HepG2 (cell line): ENCODE measurements around the gene ZNF132. TPM values are rescaled to one million over a fixed set of nuclear protein-coding genes. Genes with fewer than 3 reads are reported as not detected.

Experiments
- ARNT2 ChIP-seq: sonication (generic); formaldehyde crosslinking; IDR thresholded peaks from 2 replicates; pipeline ENCODE4 v1.8.0; 2022; ENCODE audit warnings: mild to moderate bottlenecking, low read depth, missing genetic modification reagents, moderate library complexity
- DPF2 ChIP-seq: sonication (generic); formaldehyde crosslinking; IDR thresholded peaks from 2 replicates; pipeline ENCODE4 v1.4.0; 2020; ENCODE audit warnings: mild to moderate bottlenecking, low read depth, missing genetic modification reagents, borderline replicate concordance
- FOXM1 ChIP-seq: sonication (generic); formaldehyde crosslinking; IDR thresholded peaks from 2 replicates; pipeline ENCODE4 v1.5.0; 2020; ENCODE audit warnings: missing genetic modification reagents
- HNRNPK ChIP-seq: fragments of 200-400 bp; formaldehyde crosslinking; IDR thresholded peaks from 2 replicates; pipeline ENCODE4 v1.6.1; 2018; ENCODE audit warnings: low read length, low read depth, moderate library complexity, mild to moderate bottlenecking; ENCODE audit not compliant: poor library complexity, severe bottlenecking
- KAT8 ChIP-seq: IDR thresholded peaks from 2 replicates; pipeline ENCODE4 v1.6.1; 2016; ENCODE audit warnings: missing genetic modification reagents, missing compliant biosample characterization
- NFIC ChIP-seq: IDR thresholded peaks from 2 replicates; pipeline ENCODE4 v1.6.1; 2012; ENCODE audit warnings: mild to moderate bottlenecking, low read length, inconsistent platforms
- NFKBIZ ChIP-seq: IDR thresholded peaks from 2 replicates; pipeline ENCODE4 v1.6.1; 2018; ENCODE audit warnings: missing genetic modification reagents, missing compliant biosample characterization
- PTBP1 ChIP-seq: fragments of 200-400 bp; formaldehyde crosslinking; IDR thresholded peaks from 2 replicates; pipeline ENCODE4 v1.6.1; 2018; ENCODE audit warnings: low read length, low read depth; ENCODE audit not compliant: poor library complexity, severe bottlenecking
- RBFOX2 ChIP-seq: fragments of 200-400 bp; formaldehyde crosslinking; IDR thresholded peaks from 2 replicates; pipeline ENCODE4 v1.6.1; 2017; ENCODE audit warnings: low read depth, mild to moderate bottlenecking, low read length
- SALL1 ChIP-seq: sonication (generic); formaldehyde crosslinking; IDR thresholded peaks from 2 replicates; pipeline ENCODE4 v1.8.0; 2022; ENCODE audit warnings: mild to moderate bottlenecking, missing genetic modification reagents
- STAT6 ChIP-seq: sonication (generic); formaldehyde crosslinking; IDR thresholded peaks from 2 replicates; pipeline ENCODE4 v1.4.0; 2020; ENCODE audit warnings: missing genetic modification reagents, mild to moderate bottlenecking, borderline replicate concordance
- SUZ12 ChIP-seq: fragments of 150-350 bp; IDR thresholded peaks from 2 replicates; pipeline ENCODE4 v1.6.1; 2014; ENCODE audit warnings: low read depth, low read length
- TAF15 ChIP-seq: fragments of 200-400 bp; formaldehyde crosslinking; IDR thresholded peaks from one replicate; pipeline ENCODE4 v1.6.1; 2018; ENCODE audit warnings: mild to moderate bottlenecking, low read depth, low read length; ENCODE audit not compliant: poor library complexity, severe bottlenecking
- ZNF17 ChIP-seq: sonication (generic); formaldehyde crosslinking; IDR thresholded peaks from 2 replicates; pipeline ENCODE4 v1.5.0; 2020; ENCODE audit warnings: mild to moderate bottlenecking, missing genetic modification reagents
- ZNF251 ChIP-seq: sonication (generic); formaldehyde crosslinking; IDR thresholded peaks from 2 replicates; pipeline ENCODE4 v1.9.0; 2021; ENCODE audit warnings: mild to moderate bottlenecking, missing genetic modification reagents
- ZNF512 ChIP-seq: sonication (generic); formaldehyde crosslinking; IDR thresholded peaks from 2 replicates; pipeline ENCODE4 v1.4.0; 2020; ENCODE audit warnings: mild to moderate bottlenecking, missing genetic modification reagents
- ZNF552 ChIP-seq: sonication (generic); formaldehyde crosslinking; IDR thresholded peaks from 2 replicates; pipeline ENCODE4 v1.9.0; 2022; ENCODE audit warnings: missing genetic modification reagents, mild to moderate bottlenecking, borderline replicate concordance
- ZNF740 ChIP-seq: sonication (generic); formaldehyde crosslinking; IDR thresholded peaks from 2 replicates; pipeline ENCODE4 v1.4.0; 2020; ENCODE audit warnings: missing genetic modification reagents
- polyA plus RNA-seq, 8 experiments: library from polyadenylated mRNA; depleted of rRNA in 3 of 8; stranded (reverse) in 7 of 8; unstranded in 1 of 8; fragments of >200 nt; fragmentation: Illumina TruSeq in 4 of 8; extraction: Trizol in 4 of 8; gene quantifications; 2 replicates each; pipeline versions ENCODE4 v1.2.1 to v1.2.3, GENCODE V29; 2011 to 2016; ENCODE audit warnings: low read depth in 4 of 8, missing spikeins in 1 of 8, mixed read lengths in 1 of 8; ENCODE audit not compliant: insufficient read depth in 1 of 8
- total RNA-seq, 5 experiments: library from RNA; depleted of rRNA; stranded (reverse); fragments of >200 nt; fragmentation: Illumina TruSeq; extraction: Trizol; gene quantifications; 2 replicates each; pipeline ENCODE4 v1.2.3, GENCODE V29; 2016; ENCODE audit warnings: low read depth in 1 of 5
- TF ChIP-seq, protein P1 (sequence below): sonication (generic); formaldehyde crosslinking; IDR thresholded peaks from 2 replicates; pipeline ENCODE4 v1.8.0; 2022; ENCODE audit warnings: mild to moderate bottlenecking, missing genetic modification reagents
- TF ChIP-seq, protein P2 (sequence below): sonication (generic); formaldehyde crosslinking; IDR thresholded peaks from 2 replicates; pipeline ENCODE4 v1.5.1; 2020; ENCODE audit warnings: missing genetic modification reagents, mild to moderate bottlenecking, borderline replicate concordance

ZNF132 gene
- total and polyA plus RNA-seq, 2 of the 13 experiments (the other 11 are each of a cell fraction or from before 2014, with no cell fraction given) = not detected

- TF ChIP-seq, protein P1, sequence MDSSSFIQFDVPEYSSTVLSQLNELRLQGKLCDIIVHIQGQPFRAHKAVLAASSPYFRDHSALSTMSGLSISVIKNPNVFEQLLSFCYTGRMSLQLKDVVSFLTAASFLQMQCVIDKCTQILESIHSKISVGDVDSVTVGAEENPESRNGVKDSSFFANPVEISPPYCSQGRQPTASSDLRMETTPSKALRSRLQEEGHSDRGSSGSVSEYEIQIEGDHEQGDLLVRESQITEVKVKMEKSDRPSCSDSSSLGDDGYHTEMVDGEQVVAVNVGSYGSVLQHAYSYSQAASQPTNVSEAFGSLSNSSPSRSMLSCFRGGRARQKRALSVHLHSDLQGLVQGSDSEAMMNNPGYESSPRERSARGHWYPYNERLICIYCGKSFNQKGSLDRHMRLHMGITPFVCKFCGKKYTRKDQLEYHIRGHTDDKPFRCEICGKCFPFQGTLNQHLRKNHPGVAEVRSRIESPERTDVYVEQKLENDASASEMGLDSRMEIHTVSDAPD (CRISPR knock-in tag) = no peak
- TF ChIP-seq TAF15 (no peak), KAT8 (peak; percentile 76), FOXM1 (CRISPR knock-in tag) (no peak), NFIC (no peak), NFKBIZ (CRISPR knock-in tag) (no peak), DPF2 (CRISPR knock-in tag) (no peak), ARNT2 (CRISPR knock-in tag) (no peak), ZNF740 (CRISPR knock-in tag) (no peak), HNRNPK (no peak), RBFOX2 (peak; percentile 86), ZNF512 (CRISPR knock-in tag) (no peak), ZNF251 (no peak), PTBP1 (no peak), SALL1 (CRISPR knock-in tag) (peak; percentile 49; the same call in 1 of the 2 replicates), ZNF552 (CRISPR knock-in tag) (no peak), STAT6 (CRISPR knock-in tag) (peak; percentile 87; the same call in 1 of the 2 replicates), ZNF17 (CRISPR knock-in tag) (no peak), SUZ12 (peak; percentile 49; the same call in 1 of the 2 replicates)
- TF ChIP-seq, protein P2, sequence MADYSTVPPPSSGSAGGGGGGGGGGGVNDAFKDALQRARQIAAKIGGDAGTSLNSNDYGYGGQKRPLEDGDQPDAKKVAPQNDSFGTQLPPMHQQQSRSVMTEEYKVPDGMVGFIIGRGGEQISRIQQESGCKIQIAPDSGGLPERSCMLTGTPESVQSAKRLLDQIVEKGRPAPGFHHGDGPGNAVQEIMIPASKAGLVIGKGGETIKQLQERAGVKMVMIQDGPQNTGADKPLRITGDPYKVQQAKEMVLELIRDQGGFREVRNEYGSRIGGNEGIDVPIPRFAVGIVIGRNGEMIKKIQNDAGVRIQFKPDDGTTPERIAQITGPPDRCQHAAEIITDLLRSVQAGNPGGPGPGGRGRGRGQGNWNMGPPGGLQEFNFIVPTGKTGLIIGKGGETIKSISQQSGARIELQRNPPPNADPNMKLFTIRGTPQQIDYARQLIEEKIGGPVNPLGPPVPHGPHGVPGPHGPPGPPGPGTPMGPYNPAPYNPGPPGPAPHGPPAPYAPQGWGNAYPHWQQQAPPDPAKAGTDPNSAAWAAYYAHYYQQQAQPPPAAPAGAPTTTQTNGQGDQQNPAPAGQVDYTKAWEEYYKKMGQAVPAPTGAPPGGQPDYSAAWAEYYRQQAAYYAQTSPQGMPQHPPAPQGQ (CRISPR knock-in tag) = no peak
These were observed 36.0 kb upstream of the ZNF132 start, which contains the start of gene ZNF446 (continued) for GRCh38 chr19:58475714-58476497.
